GM12874 (cell line): ENCODE results near the gene C5orf58.

Experiments
- CTCF ChIP-seq: IDR thresholded peaks from 2 replicates; pipeline ENCODE4 v1.5.1; 2011; ENCODE audit warnings: low read depth, mild to moderate bottlenecking, control low read depth, low read length, moderate library complexity; ENCODE audit not compliant: insufficient read depth

Gene C5orf58

GRCh38 chr5:170292179-170293104, 59.7 kb downstream of the C5orf58 start:
- TF ChIP-seq CTCF: no peak

DNA sequence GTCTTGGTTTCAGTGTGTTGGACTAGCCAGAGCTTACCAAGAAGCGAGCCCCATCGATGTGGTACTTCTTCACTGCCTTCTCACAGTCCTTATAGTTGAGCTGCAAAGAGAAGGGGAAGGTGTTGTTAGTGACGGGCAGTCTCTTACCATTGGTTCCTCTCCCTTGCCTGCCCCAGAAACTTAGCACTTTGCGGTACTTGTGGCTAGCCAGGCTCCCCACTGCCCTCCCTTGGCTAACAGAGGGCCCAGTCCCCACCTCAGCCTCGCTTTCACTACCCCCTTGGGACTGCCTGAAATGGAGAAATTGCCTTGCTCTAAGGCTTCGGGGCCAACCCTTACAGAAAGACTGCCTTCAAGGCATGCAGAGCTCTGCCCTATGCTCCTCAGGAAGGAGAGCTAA, 60.5 kb downstream of the C5orf58 start:
- 0 out of 2 replicates have a peak, but pooled peaks have one; percentile 1 for TF ChIP-seq CTCF

- no peak for TF ChIP-seq CTCF
These were observed 61.3 kb downstream of the C5orf58 start for GRCh38 chr5:170294057-170294456.

GRCh38 chr5:170294556-170294955, 61.8 kb downstream of the C5orf58 start:
- no peak for TF ChIP-seq CTCF
